Measurements from ENCODE around the gene CMC1. TPM values are rescaled to one million over a fixed set of nuclear protein-coding genes. Genes with fewer than 3 reads are reported as not detected.
A peak's percentile ranks its signal among the peaks of the same experiment; 100 is the strongest.

The CMC1 gene
- total RNA-seq, 1 donor from 2014 or later: 11.8 TPM

DNA sequence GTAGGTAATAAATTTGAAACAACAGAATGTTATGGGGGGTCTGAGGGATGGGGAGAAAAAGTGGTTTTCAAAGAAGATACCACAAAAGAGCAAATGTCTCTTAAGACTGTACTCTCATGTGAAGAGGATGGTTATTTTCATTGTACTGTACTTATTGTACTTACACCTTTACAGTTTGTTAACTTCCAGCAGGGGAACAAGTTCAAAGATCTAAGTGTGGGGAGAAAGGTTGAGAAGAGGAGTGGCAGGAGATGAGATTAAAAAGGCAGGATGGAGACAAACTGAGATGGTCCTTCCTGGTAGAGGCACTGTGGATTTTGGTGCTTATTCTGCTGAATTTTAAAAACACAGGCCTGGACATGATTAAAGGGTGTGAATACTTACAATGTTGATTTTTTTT lies 101.7 kb downstream of the CMC1 start:
- no peaks in the 10 kb centered on the region for H3K9me3 Mint-ChIP-seq (ENCODE audit: unreplicated experiment)
- no peaks in the 10 kb centered on the region for H3K27me3 Mint-ChIP-seq (ENCODE audit: unreplicated experiment)
- DNase-seq (ENCODE audit: extremely low spot score, unreplicated experiment): no peak
- H3K4me1 Mint-ChIP-seq (ENCODE audit: unreplicated experiment): peaks cover 48% of the 10 kb centered on the region
- no peak overlapping the region for H3K4me3 Mint-ChIP-seq (ENCODE audit: unreplicated experiment)
- TF ChIP-seq, protein P1, sequence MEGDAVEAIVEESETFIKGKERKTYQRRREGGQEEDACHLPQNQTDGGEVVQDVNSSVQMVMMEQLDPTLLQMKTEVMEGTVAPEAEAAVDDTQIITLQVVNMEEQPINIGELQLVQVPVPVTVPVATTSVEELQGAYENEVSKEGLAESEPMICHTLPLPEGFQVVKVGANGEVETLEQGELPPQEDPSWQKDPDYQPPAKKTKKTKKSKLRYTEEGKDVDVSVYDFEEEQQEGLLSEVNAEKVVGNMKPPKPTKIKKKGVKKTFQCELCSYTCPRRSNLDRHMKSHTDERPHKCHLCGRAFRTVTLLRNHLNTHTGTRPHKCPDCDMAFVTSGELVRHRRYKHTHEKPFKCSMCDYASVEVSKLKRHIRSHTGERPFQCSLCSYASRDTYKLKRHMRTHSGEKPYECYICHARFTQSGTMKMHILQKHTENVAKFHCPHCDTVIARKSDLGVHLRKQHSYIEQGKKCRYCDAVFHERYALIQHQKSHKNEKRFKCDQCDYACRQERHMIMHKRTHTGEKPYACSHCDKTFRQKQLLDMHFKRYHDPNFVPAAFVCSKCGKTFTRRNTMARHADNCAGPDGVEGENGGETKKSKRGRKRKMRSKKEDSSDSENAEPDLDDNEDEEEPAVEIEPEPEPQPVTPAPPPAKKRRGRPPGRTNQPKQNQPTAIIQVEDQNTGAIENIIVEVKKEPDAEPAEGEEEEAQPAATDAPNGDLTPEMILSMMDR (IDR thresholded peaks at IDR 0.05): no peak
- peak overlapping the region; percentile 25 for H3K27ac Mint-ChIP-seq (ENCODE audit: unreplicated experiment)
- H3K36me3 Mint-ChIP-seq (ENCODE audit: unreplicated experiment): peaks cover 9% of the 10 kb centered on the region

DNA sequence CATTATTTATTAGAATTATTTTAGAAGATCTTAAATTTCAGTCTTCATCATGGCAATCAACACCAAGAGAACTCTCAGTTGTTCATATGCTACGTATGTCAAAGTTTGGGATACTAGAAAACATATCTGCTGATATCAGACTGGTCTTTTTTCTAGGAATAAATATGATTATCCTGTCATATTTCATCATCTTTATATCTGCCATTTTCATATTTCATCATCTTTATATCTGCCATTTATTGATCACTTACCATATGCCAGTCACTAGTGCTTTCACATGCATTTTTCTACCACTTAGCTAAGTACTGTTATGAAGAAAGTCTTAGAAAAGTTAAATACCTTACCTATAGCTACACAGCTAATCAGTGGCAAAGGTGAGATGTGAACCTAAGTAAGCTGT lies 104.3 kb downstream of the CMC1 start:
- no peak overlapping the region for H3K27ac Mint-ChIP-seq (ENCODE audit: unreplicated experiment)
- no peak for DNase-seq (ENCODE audit: extremely low spot score, unreplicated experiment)
- TF ChIP-seq, protein P1 (IDR thresholded peaks at IDR 0.05): no peak
- H3K4me1 Mint-ChIP-seq (ENCODE audit: unreplicated experiment): peaks cover 55% of the 10 kb centered on the region
- H3K4me3 Mint-ChIP-seq (ENCODE audit: unreplicated experiment): no peak overlapping the region
- H3K36me3 Mint-ChIP-seq (ENCODE audit: unreplicated experiment): no peaks in the 10 kb centered on the region
- no peaks in the 10 kb centered on the region for H3K27me3 Mint-ChIP-seq (ENCODE audit: unreplicated experiment)
- H3K9me3 Mint-ChIP-seq (ENCODE audit: unreplicated experiment): no peaks in the 10 kb centered on the region

DNA sequence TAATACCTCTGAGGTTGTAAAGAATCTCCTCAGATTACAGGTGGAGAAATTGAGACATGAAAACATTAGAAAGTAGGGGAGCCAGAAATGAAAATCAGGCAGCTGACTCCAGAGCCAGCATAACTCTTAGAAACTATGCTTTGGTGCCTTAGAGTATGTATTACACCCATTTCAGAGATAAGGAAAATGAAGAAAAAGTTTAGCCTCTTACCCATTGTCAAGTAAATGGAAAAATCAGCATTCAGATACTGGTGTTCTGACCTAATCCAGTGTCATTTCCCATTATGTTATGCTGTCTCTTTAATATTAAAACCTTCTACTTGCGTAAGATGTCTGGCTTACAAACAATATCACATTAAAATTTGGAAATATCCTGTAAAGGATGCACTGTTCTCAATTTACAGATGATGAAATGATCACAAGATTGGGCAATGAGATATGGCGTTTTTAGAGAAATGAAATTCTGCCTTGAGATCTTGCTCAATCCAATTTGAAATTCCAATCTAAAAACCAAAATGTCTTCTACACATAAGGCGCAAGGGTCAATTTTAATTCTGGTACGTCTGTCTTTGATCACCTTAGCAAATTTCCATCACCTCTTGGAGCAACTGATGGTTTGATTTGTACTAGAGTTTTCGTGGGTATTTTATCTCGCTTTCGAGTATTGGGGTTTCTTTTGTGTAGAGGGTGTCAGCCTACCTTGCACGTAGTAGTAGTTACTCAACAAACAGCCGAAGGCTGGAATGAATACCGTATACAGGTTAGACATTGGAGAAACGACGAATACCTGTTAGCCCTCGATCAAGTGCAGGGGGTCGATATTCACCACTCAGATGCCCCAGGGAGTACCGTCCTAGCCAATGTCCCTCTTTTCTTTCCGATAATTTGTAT lies 106.2 kb downstream of the CMC1 start:
- peaks cover 5% of the 10 kb centered on the region for H3K36me3 Mint-ChIP-seq (ENCODE audit: unreplicated experiment)
- peak overlapping the region; percentile 99 for H3K4me3 Mint-ChIP-seq (ENCODE audit: unreplicated experiment)
- H3K9me3 Mint-ChIP-seq (ENCODE audit: unreplicated experiment): peaks cover 10% of the 10 kb centered on the region
- no peak for DNase-seq (ENCODE audit: extremely low spot score, unreplicated experiment)
- H3K27me3 Mint-ChIP-seq (ENCODE audit: unreplicated experiment): no peaks in the 10 kb centered on the region
- H3K27ac Mint-ChIP-seq (ENCODE audit: unreplicated experiment): peak overlapping the region; percentile 100
- TF ChIP-seq, protein P1 (IDR thresholded peaks at IDR 0.05): no peak
- peaks cover 45% of the 10 kb centered on the region for H3K4me1 Mint-ChIP-seq (ENCODE audit: unreplicated experiment)

DNA sequence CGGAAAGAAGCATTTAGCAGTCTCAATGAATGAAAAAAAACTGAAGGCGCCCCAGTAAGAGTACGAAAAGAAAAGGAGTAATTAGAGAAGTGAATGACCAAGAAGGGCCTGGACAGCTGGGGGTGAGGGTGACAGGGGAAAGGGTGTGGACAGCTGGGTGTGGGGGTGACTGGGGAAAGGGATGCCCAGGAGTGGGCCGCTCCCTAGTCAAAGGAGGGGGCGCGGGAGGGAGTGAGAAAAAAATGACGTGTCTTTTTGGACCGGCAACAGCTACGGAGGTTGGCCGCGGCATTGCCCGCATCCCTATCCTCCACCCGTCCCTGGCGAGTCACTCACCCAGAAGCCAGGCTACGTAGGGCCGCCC lies 106.8 kb downstream of the CMC1 start:
- Mint-ChIP-seq H3K9me3 (ENCODE audit: unreplicated experiment) (peaks cover 10% of the 10 kb centered on the region), H3K4me3 (ENCODE audit: unreplicated experiment) (peak overlapping the region; percentile 99), H3K27me3 (ENCODE audit: unreplicated experiment) (no peaks in the 10 kb centered on the region), H3K36me3 (ENCODE audit: unreplicated experiment) (peaks cover 5% of the 10 kb centered on the region), H3K4me1 (ENCODE audit: unreplicated experiment) (peaks cover 39% of the 10 kb centered on the region), H3K27ac (ENCODE audit: unreplicated experiment) (peak overlapping the region; percentile 100)
- DNase-seq (ENCODE audit: extremely low spot score, unreplicated experiment): no peak
- TF ChIP-seq, protein P1 (IDR thresholded peaks at IDR 0.05): no peak

DNA sequence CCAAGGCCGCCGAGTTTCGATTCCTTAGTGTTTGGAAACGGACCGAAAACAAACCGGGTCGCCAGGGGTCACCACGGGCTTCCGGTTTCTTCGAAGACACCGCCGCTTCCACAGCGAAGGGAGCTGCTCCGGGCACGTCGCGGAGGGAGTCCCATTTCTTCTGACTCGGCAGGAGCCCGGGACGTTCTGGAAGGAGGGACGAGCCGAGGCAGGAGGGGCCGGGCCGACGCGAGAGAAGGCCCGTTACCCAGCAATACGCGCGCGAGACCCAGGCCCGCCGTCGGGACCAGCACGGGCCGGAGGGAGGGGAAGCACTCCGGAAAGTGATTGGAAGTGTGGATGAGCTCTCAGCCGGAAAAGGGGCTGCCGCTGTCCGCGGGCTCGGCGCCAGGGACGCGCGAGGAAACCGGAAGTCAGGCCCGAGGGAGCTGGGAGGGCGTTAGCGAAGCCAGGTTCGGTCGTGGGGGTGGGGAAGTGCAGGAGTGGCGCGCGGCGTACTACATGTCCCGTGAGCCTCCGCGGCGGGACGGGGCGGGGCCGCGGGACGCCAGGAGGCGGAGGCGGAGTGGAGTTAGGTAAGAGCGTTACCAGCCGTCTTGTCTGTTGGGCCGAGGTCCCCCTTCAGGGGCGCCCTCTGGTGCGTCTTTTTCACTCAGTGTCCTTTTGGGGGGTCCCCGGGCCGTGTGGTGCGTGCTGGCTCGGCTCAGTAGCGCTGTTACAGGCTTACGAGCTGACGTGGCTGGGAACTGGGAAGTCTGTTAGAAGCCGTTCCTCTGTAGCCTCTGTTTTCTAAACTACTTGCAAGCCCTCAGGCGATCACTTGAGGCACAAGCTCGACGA lies 107.4 kb downstream of the CMC1 start, which contains the start of the genes AZI2 and ZCWPW2:
AZI2 (minus strand) TSS at position 196 of the 840 bp plus-strand sequence. CDS start 8,207 bp downstream, outside the sequence.
ZCWPW2 (plus strand) TSS at position 93 of the 840 bp plus-strand sequence. CDS start 64,348 bp downstream, outside the sequence.
- peak within 1 kb of the TSS; percentile 100 for H3K27ac Mint-ChIP-seq (ENCODE audit: unreplicated experiment)
- DNase-seq (ENCODE audit: extremely low spot score, unreplicated experiment): peak; percentile 98
- H3K4me3 Mint-ChIP-seq (ENCODE audit: unreplicated experiment): peak within 1 kb of the TSS; percentile 99
- peaks cover 38% of the 10 kb centered on the region for H3K4me1 Mint-ChIP-seq (ENCODE audit: unreplicated experiment)
- no peaks in the 10 kb centered on the region for H3K27me3 Mint-ChIP-seq (ENCODE audit: unreplicated experiment)
- TF ChIP-seq, protein P1 (IDR thresholded peaks at IDR 0.05): peak; percentile 26
- peaks cover 15% of the 10 kb centered on the region for H3K9me3 Mint-ChIP-seq (ENCODE audit: unreplicated experiment)
- peaks cover 10% of the 10 kb centered on the region for H3K36me3 Mint-ChIP-seq (ENCODE audit: unreplicated experiment)
